ENCODE measurements around the gene MIEF1. TPM values are rescaled to one million over a fixed set of nuclear protein-coding genes. Genes with fewer than 3 reads are reported as not detected.
"Not testable (repeated sequence)": the region's sequence is repeated elsewhere in the genome, so short reads cannot be mapped to it uniquely, and the experiment has no call there.

The MIEF1 gene
- total RNA-seq, 2 donors from 2014 or later: 49.6 to 71.2 TPM

GRCh38 chr22:39519681-39520225 lies 17.7 kb downstream of the MIEF1 start:
- peak overlapping the region; percentile 98 for H3K27ac Mint-ChIP-seq
- peaks cover 36 to 56% of the 10 kb centered on the region in 2 donors for H3K4me1 Mint-ChIP-seq (ENCODE audit: low read depth in 2 of 2)
- H3K4me3 Mint-ChIP-seq: peak overlapping the region; percentile 95
- ATAC-seq: peak; percentile 93 to 94
- no peaks in the 10 kb centered on the region for H3K9me3 Mint-ChIP-seq
- no peaks in the 10 kb centered on the region for H3K27me3 Mint-ChIP-seq
- peaks cover 32% of the 10 kb centered on the region for H3K36me3 Mint-ChIP-seq
- DNase-seq (ENCODE audit: low spot score): peak; percentile 97

- ATAC-seq (peak; percentile 63 to 80), DNase-seq (ENCODE audit: low spot score) (peak; percentile 89)
- peak within 1 kb of the TSS; percentile 95 for H3K4me3 Mint-ChIP-seq
- no peaks in the 10 kb centered on the region for H3K9me3 Mint-ChIP-seq
- H3K36me3 Mint-ChIP-seq: peaks cover 32% of the 10 kb centered on the region
- no peaks in the 10 kb centered on the region for H3K27me3 Mint-ChIP-seq
- H3K27ac Mint-ChIP-seq: peak within 1 kb of the TSS; percentile 98
- peaks cover 43 to 61% of the 10 kb centered on the region in 2 donors for H3K4me1 Mint-ChIP-seq (ENCODE audit: low read depth in 2 of 2)
Measured at GRCh38 chr22:39520226-39521105, 18.4 kb downstream of the MIEF1 start, which contains the start of gene ATF4. Gene ATF4 (plus strand): TSS chr22:39520562. CDS start chr22:39521446, 884 bp downstream.

GRCh38 chr22:39521106-39521885 lies 19.2 kb downstream of the MIEF1 start:
- Mint-ChIP-seq H3K4me3 (peak overlapping the region; percentile 95), H3K27ac (peak overlapping the region; percentile 98), H3K4me1 (ENCODE audit: low read depth in 2 of 2) (peaks cover 43 to 61% of the 10 kb centered on the region in 2 donors), H3K36me3 (peaks cover 24% of the 10 kb centered on the region)
- H3K27me3 Mint-ChIP-seq; DNase-seq (ENCODE audit: low spot score); ATAC-seq; H3K9me3 Mint-ChIP-seq: not testable (repeated sequence)

GRCh38 chr22:39522091-39522490 lies 20.0 kb downstream of the MIEF1 start:
- H3K27me3 Mint-ChIP-seq; ATAC-seq; H3K9me3 Mint-ChIP-seq; DNase-seq (ENCODE audit: low spot score): not testable (repeated sequence)
- peaks cover 46 to 65% of the 10 kb centered on the region in 2 donors for H3K4me1 Mint-ChIP-seq (ENCODE audit: low read depth in 2 of 2)
- H3K4me3 Mint-ChIP-seq: peak overlapping the region; percentile 95
- H3K27ac Mint-ChIP-seq: peak overlapping the region; percentile 98
- H3K36me3 Mint-ChIP-seq: peaks cover 22% of the 10 kb centered on the region

- Mint-ChIP-seq H3K36me3 (peaks cover 20% of the 10 kb centered on the region), H3K4me1 (ENCODE audit: low read depth in 2 of 2) (peaks cover 51 to 71% of the 10 kb centered on the region in 2 donors), H3K27ac (peak overlapping the region; percentile 98), H3K27me3 (no peaks in the 10 kb centered on the region), H3K9me3 (no peaks in the 10 kb centered on the region), H3K4me3 (peak overlapping the region; percentile 95)
- no peak for DNase-seq (ENCODE audit: low spot score)
- no peak for ATAC-seq
Measured at GRCh38 chr22:39522567-39523300, 20.6 kb downstream of the MIEF1 start.

GRCh38 chr22:39524089-39524752 lies 22.1 kb downstream of the MIEF1 start:
- Mint-ChIP-seq H3K36me3 (peaks cover 20% of the 10 kb centered on the region), H3K27me3 (no peaks in the 10 kb centered on the region), H3K4me3 (peak overlapping the region; percentile 65), H3K4me1 (ENCODE audit: low read depth in 2 of 2) (peaks cover 60 to 75% of the 10 kb centered on the region in 2 donors), H3K9me3 (no peaks in the 10 kb centered on the region), H3K27ac (peak overlapping the region; percentile 59 to 79)
- ATAC-seq: no peak
- no peak for DNase-seq (ENCODE audit: low spot score)

GRCh38 chr22:39524753-39525657 lies 22.9 kb downstream of the MIEF1 start:
- Mint-ChIP-seq H3K36me3 (peaks cover 23% of the 10 kb centered on the region), H3K27me3 (no peaks in the 10 kb centered on the region), H3K4me3 (peak overlapping the region; percentile 65), H3K9me3 (no peaks in the 10 kb centered on the region), H3K4me1 (ENCODE audit: low read depth in 2 of 2) (peaks cover 66 to 79% of the 10 kb centered on the region in 2 donors), H3K27ac (peak overlapping the region; percentile 59 to 79)
- ATAC-seq: no peak
- DNase-seq (ENCODE audit: low spot score): no peak

GRCh38 chr22:39525658-39525975 lies 23.5 kb downstream of the MIEF1 start:
- peaks cover 69 to 82% of the 10 kb centered on the region in 2 donors for H3K4me1 Mint-ChIP-seq (ENCODE audit: low read depth in 2 of 2)
- H3K9me3 Mint-ChIP-seq: no peaks in the 10 kb centered on the region
- peak overlapping the region; percentile 59 to 79 for H3K27ac Mint-ChIP-seq
- no peaks in the 10 kb centered on the region for H3K27me3 Mint-ChIP-seq
- no peak for ATAC-seq
- H3K4me3 Mint-ChIP-seq: peak overlapping the region; percentile 26
- H3K36me3 Mint-ChIP-seq: peaks cover 25% of the 10 kb centered on the region
- DNase-seq (ENCODE audit: low spot score): no peak

- DNase-seq (ENCODE audit: low spot score) (no peak), ATAC-seq (peak in 1 of 2 donors; percentile 16)
- peaks cover 75 to 86% of the 10 kb centered on the region in 2 donors for H3K4me1 Mint-ChIP-seq (ENCODE audit: low read depth in 2 of 2)
- no peaks in the 10 kb centered on the region for H3K27me3 Mint-ChIP-seq
- no peaks in the 10 kb centered on the region for H3K9me3 Mint-ChIP-seq
- H3K36me3 Mint-ChIP-seq: peaks cover 32% of the 10 kb centered on the region
- peak overlapping the region; percentile 36 to 75 for H3K27ac Mint-ChIP-seq
- peak overlapping the region; percentile 20 for H3K4me3 Mint-ChIP-seq
Measured at GRCh38 chr22:39526736-39527171, 24.7 kb downstream of the MIEF1 start.

GRCh38 chr22:39527481-39527961 lies 25.4 kb downstream of the MIEF1 start:
- peak overlapping the region; percentile 8 for H3K4me3 Mint-ChIP-seq
- peak overlapping the region; percentile 36 to 75 for H3K27ac Mint-ChIP-seq

GRCh38 chr22:39528080-39528661 lies 26.1 kb downstream of the MIEF1 start:
- peak overlapping the region; percentile 64 to 66 for H3K27ac Mint-ChIP-seq
- peak overlapping the region; percentile 85 for H3K4me3 Mint-ChIP-seq
- no peak for ATAC-seq
- H3K4me1 Mint-ChIP-seq (ENCODE audit: low read depth in 2 of 2): peaks cover 72 to 82% of the 10 kb centered on the region in 2 donors
- H3K27me3 Mint-ChIP-seq: no peaks in the 10 kb centered on the region
- no peaks in the 10 kb centered on the region for H3K9me3 Mint-ChIP-seq
- peaks cover 26% of the 10 kb centered on the region for H3K36me3 Mint-ChIP-seq
- no peak for DNase-seq (ENCODE audit: low spot score)

More at GRCh38 chr22:39527481-39527961, 25.4 kb downstream of the MIEF1 start:
- H3K9me3 Mint-ChIP-seq: no peaks in the 10 kb centered on the region
- no peak for ATAC-seq
- H3K36me3 Mint-ChIP-seq: peaks cover 29% of the 10 kb centered on the region
- DNase-seq (ENCODE audit: low spot score): no peak
- peaks cover 72 to 84% of the 10 kb centered on the region in 2 donors for H3K4me1 Mint-ChIP-seq (ENCODE audit: low read depth in 2 of 2)
- no peaks in the 10 kb centered on the region for H3K27me3 Mint-ChIP-seq

Measured in natural killer cell treated with Interleukin-12 subunit alpha and Interleukin-12 subunit beta and Interleukin-15 and Interleukin-18, amount 100 ng/mL, for 72 hours (primary cell).